ENCODE data around the gene AKAP13.

GRCh38 chr15:85430406-85431204 is 50.2 kb downstream of the AKAP13 start:
- TF ChIP-seq CTCF (IDR thresholded peaks at IDR 0.05): no peak
- no peak for TF ChIP-seq POLR2A (IDR thresholded peaks at IDR 0.05)
